ENCODE data around the gene SLC2A4.
"Not testable (repeated sequence)": the region's sequence is repeated elsewhere in the genome, so short reads cannot be mapped to it uniquely, and the experiment has no call there.

SLC2A4 gene

GRCh38 chr17:7281074-7281952 lies at the start of gene SLC2A4:
Gene SLC2A4 (plus strand): TSS chr17:7281718. CDS start chr17:7281935, 217 bp downstream.
- DNase-seq, result peak; percentile 64

DNA sequence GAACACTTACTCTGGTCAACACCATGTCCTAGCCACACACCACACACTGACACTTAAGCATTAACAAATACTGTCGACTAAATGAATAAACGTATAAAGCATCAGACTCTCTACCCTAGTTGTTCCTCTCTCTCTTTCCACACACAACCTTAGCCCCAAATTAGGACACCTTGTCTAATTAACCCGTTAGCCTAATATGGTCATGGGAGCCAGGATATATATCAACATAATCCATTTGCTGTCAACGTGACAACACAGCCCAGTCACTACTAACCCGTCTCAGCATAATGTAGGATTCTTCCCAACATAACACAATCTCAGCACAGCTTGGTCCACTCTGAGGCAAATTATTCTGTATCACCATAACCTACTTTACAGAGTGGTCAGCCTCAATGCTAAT lies 49.4 kb upstream of the SLC2A4 start:
- DNase-seq, result no peak

DNA sequence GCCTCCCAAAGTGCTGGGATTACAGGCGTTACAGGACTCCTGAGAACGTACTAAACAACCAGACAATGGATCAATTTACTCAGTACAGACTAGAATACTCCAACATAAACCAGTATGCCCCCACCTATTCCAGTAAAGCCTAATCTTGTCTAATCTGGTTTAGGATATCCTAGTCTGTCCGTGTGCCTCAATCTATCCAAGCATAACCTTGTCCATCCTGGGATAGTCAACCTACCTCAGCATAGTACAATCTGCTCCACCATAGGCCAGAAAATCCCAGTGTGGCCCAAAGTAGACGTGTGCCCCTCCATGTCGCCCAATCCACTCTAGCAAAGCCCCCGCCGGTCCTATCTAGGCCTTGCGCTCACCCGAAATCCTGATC lies 47.8 kb upstream of the SLC2A4 start:
- DNase-seq, result no peak

DNA sequence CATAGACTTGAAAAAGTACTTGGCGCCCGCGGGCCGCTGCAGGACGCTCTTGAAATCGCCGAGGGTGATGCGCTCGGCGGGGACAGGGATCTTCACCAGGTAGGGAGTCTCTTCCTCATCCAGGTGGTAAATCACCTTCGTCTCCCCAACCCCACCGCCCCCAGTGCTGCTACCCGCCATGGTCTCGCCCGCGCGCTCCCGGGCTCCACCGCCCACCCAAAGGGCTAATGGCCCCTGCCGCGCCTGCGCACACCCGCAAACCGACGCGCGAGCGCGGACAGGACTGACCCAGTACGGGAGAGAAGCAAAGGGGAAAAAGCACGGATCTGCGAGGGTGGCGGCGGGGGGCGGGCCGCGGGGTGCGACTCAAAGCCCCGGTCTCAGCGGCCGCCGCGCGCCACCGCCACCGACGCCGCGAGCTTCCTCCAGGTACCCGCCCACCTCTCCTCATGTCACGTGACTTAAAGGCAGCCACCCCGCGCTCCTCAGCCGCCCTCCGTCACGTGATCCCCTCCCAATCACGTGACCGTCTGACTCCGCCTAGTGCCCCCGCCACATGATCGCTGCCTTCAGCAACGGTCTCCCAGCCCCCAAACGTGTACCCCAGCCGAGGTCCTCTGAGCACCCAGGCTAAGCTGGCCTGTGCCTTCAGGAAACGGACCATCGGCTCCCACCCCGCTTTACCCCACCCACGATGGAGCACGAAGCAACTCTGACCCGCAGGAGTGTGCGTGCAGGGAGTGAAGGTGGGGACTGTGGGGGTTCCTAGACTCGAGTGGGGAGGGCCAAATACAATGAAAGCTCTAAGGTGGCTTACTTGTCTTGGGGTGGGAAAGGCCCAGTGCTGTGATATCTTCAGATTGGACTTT lies 47.2 kb upstream of the SLC2A4 start, which contains the start of gene DVL2:
Gene DVL2, minus strand, starts transcription at position 435 of the 869 bp plus-strand sequence. Its CDS starts 255 bp downstream, at position 180.
- DNase-seq, result peak; percentile 89

- no peak for DNase-seq
Measured at GRCh38 chr17:7235693-7236665, 45.5 kb upstream of the SLC2A4 start.

DNA sequence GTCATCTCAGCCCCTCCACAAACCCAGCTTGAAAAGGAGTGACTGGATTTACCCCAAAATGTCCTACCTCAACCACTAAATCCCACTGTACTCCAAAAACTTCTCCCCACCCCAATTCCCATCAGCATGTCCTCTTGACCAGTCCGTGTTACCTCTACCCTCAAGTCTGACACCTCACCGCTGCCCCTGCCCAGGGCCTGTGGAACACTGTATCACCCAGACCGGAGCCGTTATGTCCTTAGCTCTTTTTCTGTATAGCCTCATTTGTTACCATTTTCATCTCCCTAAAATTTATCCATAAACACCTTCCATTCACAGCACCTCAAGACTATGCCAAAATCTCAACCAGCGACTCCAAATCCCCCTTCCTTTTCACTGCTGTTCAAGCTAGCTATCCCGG lies 44.7 kb upstream of the SLC2A4 start:
- DNase-seq, result no peak

- DNase-seq, result no peak
Measured at GRCh38 chr17:7237266-7237760, 44.2 kb upstream of the SLC2A4 start.

- peak; percentile 72 for DNase-seq
Measured at GRCh38 chr17:7237761-7238419, 43.6 kb upstream of the SLC2A4 start.

DNA sequence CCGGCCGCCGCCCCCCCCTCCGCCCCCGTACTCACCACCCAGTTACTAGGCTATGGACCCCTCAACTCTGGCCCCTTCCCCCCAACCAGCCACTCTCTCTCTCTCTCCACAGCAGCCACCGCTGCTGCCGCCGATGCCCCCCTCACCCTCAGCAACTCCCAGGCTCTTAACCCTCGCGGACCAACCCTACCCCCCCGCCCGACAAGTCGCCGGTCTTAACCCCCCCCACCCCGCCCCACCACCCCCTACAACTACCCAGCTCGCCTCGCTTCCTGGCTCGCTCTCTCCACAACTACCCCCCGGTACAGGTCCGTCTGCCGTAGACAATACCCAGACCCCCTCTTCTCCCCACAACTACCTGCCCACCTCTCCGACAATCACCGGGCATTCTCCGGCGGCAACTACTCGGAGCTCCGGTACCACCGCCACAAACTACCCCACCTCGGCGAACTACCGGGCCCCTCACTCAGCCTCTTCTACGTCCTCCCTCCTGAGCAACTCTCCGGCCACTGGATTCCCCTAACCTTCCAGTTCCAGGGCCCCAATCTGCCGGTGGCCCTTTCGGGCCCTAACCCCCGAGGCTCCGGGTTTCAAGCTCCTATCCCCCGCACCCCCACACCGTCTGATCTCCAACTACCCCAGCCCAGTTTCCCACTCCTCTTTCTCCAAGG lies 43.0 kb upstream of the SLC2A4 start:
- DNase-seq, result peak; percentile 18

GRCh38 chr17:7239091-7240027 lies 42.2 kb upstream of the SLC2A4 start, which contains the start of gene PHF23:
Gene PHF23 (minus strand): TSS chr17:7239457. CDS start chr17:7239279, 178 bp downstream.
- peak; percentile 98 for DNase-seq

GRCh38 chr17:7240375-7240774 lies 41.1 kb upstream of the SLC2A4 start:
- DNase-seq, result no peak

GRCh38 chr17:7241090-7241733 lies 40.3 kb upstream of the SLC2A4 start:
- DNase-seq, result no peak

- peak; percentile 89 for DNase-seq
Measured at GRCh38 chr17:7241783-7242716, 39.5 kb upstream of the SLC2A4 start, which contains the start of gene GABARAP. Gene GABARAP (minus strand): TSS chr17:7242449. CDS start chr17:7242330, 119 bp downstream.

- DNase-seq, result peak; percentile 89
Measured at GRCh38 chr17:7242717-7243452, 38.6 kb upstream of the SLC2A4 start.

DNA sequence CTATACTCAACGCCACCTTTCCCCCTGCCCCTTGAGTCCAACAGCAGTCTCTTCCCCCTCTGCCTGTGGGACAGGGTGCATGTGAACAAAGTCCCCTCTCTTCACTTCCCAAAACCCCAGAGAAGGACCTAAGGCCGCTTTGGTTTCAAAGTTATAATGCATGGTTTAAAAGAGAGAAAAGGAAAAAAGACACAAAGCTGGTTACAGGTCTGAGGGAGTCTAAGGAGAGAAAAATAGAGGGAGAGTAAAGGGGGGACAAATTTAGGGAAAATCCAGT lies 38.1 kb upstream of the SLC2A4 start:
- DNase-seq, result no peak

DNA sequence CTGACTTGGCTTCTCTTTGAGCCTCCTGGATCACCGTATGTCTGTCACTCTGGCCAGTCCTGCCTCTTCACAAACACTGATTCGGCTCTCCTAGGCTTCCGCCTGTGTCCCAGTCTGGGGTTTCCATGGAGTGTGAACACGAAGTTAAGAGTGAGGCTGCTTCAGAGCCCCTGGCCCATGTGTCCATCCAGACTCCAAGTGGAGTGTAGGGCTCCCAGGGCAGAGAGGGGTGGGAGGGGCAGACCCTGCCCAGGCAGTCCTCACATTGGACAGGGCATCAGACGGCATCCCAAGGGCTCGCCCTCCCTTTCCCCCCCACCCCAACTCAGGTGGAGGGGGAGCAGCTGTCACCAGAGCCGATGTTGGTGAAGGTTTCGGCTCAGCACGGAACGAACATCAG lies 37.7 kb upstream of the SLC2A4 start:
- DNase-seq, result not testable (repeated sequence)

DNA sequence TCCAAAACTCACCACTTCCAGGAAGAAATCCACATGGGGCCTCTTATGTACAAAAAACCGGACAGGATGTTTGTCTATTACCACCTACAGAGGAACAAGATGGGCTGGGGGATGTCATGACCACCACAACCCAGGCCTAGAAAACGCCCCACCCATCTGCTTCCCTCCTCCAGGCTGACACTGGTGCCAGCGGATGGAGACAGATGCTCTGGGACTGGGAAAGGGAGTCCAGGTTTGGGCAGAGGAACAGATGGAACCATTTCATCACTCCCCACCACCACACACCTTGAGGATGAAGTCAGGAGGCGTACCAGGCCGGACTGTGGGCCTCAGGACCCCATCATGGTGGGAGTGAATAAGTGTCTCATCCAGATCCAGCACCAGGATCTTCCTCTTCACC lies 34.7 kb upstream of the SLC2A4 start:
- no peak for DNase-seq

Data from activated effector memory CD4-positive, alpha-beta T cell treated with Interleukin-2 at 50 U/mL for 16 hours (primary cell).